Left forelimb (tissue), 1 donor: ENCODE data around the gene C14orf180.

Source experiments
- DNase-seq: peaks from one replicate; pipeline ENCODE4 v3.0.0-alpha.2; 2018; ENCODE audit warnings: low spot score

Gene C14orf180

DNA sequence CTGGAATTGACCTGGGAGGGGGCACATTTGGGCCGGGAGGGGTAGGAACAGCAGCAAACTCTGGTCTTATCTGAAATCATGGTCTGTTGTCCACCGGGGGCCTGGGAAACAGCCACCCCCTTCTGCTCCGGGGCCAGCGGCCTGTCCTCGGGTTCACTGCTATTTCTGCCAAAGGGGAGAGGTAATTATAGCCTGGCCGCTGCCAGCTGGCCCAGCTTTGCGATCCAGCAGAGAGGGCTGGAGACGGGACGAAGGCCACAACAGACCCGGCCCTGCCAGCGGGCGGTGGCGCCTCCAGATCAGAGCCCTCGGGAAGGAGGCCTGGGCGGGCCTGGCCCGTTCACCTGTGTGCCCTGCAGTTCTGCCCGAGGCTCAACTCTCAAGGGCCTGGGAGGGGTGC is at the start of gene C14orf180:
TSS of gene C14orf180 (plus strand) at position 258 of the 400 bp plus-strand sequence. CDS start 6,667 bp downstream, outside the sequence.
- no peak for DNase-seq

DNA sequence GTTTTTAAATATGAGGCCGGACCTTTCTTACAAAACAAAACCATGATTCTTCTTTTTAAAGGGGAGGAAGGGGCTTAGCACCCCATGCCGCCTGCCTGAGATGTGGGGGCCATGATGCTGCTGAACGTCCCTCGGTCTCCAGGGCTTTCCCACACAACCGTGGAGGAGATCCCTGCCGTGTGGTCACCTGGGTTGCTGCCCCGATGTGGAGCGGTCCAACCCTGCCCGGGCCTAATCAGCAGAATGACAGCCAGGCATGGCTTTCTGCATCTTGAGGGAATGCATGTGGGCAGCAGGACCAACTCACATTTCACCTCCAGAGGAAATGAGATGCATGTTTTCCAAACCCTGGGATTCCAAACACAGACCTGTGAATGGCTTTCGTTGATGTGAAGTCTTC is 48.9 kb upstream of the C14orf180 start:
- peak; percentile 57 for DNase-seq

GRCh38 chr14:104531421-104532190 is 48.0 kb upstream of the C14orf180 start:
- peak; percentile 17 for DNase-seq

GRCh38 chr14:104532191-104532555 is 47.4 kb upstream of the C14orf180 start:
- no peak for DNase-seq

GRCh38 chr14:104534036-104534435 is 45.5 kb upstream of the C14orf180 start:
- DNase-seq = peak; percentile 20

DNA sequence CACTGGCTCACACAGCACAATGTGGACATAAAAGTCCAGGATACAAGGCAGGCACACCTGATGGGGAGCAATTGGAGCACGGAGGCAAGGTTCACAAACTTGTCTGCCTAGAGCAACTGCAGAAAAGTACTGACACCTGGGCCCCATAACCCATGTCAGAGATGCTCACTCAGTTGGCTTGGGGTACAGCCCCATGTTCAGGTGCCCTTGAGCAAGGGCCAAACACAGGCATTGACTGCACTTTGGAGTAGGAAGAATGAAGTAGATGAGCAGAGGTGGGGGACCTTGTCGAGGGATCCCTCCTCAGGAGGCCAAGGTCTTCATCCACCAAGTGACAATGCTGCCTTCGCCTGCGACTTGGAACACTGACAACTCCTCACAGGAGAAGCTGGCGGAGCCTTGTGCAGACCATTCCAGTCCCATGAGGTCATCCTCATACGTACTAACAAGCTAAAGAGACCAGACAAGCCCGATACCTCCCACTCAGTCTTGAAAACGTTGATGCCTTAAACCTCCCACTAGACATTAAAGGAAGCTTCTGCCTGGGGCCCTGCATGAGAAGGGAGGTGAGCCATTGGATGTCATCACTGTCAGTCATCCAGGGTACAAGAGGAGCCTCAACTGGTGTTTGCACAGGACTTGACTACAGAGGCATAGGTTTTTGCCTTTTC is 42.5 kb upstream of the C14orf180 start:
- peak; percentile 59 for DNase-seq

- peak; percentile 36 for DNase-seq
Measured at GRCh38 chr14:104537613-104537988, 42.0 kb upstream of the C14orf180 start.

- DNase-seq = no peak
Measured at GRCh38 chr14:104541905-104542465, 37.6 kb upstream of the C14orf180 start.

GRCh38 chr14:104542871-104543830 is 36.4 kb upstream of the C14orf180 start:
- peak; percentile 46 for DNase-seq

GRCh38 chr14:104544362-104544961 is 35.1 kb upstream of the C14orf180 start:
- peak; percentile 17 for DNase-seq

- DNase-seq = peak; percentile 58
Measured at GRCh38 chr14:104545151-104545941, 34.2 kb upstream of the C14orf180 start.

DNA sequence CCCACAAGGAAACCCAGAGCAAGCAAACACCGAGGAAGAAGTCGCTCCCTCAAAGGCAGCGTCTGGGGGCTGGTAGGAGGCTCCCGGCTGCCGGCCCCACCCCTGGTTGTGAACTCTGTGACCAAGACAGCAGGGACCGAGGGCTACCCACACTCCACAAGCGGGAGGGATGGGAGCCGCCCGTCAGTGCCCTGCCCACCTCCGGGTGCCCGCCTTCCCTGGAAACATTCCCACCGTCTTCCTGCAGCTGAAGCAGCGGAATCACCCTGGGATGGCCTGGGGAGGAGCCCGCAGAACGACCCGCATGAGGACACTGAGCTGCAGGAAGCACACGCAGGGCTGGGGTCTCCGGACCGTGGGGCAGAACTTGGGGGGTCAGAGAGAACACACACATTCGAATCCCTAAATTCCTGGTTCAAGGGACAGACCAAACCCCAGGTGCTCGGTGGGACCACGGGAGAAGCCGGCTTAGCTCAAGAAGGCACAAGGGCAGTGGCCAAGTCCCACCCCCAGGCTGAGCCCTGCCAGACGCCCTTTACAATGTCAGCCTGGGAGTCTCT is 33.5 kb upstream of the C14orf180 start:
- peak; percentile 65 for DNase-seq

DNA sequence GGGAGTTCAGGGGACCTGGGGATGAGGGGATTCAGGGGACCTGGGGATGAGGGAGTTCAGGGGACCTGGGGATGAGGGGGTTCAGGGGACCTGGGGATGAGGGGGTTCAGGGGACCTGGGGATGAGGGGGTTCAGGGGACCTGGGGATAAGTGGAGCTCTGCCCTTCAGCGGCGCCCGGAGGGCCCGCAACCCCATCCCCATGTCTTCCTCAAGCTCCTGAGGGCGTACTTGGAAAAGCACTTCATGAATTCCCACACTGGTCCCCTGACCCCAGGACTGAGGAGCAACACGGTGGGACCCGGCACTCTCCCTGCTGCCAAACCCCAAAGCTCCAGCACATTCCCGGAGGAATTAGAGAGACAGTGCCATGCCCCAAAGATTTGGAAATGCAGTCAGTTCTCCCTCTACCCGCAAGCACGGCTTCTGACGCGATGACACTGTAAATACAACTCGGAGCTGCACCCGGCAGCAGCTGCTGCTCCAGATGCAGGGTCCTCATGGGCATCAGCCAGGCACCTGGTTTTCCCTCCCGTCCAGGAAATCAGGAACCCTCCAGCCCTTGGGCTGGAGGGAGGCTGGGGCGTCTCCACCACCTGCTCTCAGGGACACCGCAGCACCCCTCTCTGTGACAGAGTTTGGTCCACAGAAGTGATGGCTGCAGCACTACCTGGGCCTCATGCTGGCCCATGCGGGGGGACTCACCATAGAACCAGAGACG is 32.8 kb upstream of the C14orf180 start:
- DNase-seq = no peak

DNA sequence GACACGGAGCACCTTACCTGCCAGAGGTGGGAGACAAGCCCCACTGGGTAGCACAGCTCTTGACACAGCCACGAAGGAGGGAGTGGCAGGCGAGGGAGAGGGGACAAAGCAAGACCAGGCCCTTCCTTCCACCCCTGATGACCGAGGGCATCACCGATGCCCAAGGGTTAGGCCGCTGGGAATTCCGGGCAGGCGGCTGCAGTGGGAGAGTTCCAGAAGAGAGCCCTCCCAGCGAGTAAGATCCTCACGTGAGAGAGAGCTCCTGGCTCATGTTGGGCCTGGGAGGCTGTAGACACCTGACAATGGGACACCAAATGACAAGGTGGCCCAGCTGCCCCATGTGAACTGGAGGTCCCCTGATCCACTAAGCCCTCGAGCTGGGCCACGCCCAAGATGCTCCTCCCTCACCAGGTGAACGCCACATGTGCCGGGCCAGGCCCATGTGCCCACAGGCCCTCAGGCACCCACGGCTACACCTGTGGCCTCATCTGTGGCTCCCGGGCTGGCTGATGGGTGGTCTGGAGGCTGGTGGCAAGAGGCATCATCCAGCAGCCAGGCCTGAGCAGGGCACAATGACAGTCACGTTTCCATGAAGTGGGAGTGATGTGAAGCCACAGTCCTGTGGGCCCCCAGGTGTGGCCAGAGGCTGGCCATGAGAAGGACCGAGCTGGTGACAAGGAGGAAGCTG is 32.1 kb upstream of the C14orf180 start:
- peak; percentile 60 for DNase-seq

- DNase-seq = peak; percentile 50
Measured at GRCh38 chr14:104547998-104548700, 31.4 kb upstream of the C14orf180 start.

DNA sequence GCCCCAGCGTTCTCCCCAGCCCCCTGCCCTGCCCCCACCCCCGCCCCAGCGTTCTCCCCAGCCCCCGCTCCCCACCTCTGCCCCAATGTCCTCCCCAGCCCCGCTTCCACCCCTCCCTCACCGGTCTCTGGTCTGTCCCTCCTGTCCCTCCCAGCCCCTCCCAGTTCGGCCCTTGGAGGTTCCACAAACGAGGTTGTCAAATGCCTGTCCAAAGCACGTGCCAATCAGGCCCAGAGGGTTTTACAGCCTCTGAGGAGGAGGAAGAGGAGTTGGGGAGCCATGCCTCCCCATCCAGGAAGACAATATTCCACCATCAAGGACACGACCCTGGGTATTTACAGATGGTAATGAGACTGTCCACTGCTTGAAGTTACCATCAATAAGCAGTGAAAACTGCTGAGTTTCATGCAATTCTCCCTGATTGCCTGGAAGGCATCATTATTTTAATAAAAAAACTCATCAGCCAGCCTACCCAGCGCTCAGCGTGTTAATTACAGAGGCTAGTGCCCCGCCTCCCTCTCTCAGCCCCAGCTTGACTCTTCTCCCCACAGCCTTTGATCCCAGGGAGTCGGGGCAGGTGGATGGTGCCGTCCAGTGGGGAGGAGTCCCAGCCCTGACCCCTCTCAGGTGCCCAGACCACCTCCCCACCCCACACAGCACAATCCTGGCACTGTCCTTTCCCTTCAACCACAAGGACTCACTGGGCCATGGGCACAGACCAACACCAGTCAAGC is 30.6 kb upstream of the C14orf180 start:
- DNase-seq = peak; percentile 36

DNA sequence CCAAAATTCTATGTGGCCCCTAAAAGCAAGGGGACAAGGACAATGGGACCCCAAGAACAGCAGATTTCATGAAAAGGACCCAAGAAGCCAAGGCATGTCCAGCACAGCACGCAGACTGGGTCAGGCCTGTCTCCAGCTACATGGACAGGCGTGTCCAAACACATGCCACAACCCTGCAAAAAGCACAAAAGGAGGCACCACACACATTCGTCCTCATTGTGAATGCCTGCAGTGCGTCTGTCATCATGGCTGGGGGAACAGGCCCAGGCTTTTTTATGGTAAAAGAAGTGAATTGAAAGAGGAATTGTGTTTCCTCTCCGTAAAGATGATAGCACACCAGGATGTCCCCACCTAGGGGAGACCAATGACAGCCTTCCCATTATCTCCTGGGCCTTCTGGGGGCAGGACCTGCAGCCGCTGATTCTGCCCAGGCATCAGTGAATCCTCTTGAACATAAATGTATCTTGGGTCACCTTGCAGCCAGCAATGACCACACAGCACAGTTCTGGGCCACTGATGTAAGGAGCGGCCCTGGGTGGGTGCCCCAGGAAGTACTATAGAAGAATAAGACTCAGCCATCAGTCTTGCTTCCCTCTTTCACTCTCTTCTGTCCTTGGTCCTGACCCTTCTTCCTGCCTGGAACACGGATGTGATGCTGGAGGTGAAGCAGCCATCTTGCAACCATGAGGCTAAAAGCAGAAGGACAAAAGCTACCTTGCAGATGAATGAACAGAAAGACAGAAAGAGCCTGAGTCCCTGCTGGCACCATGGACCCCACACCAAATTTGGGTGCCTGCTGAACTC is 29.8 kb upstream of the C14orf180 start:
- DNase-seq = peak; percentile 18
